ENCODE measurements around the gene SEL1L3. TPM values are rescaled to one million over a fixed set of nuclear protein-coding genes. Genes with fewer than 3 reads are reported as not detected.

Gene SEL1L3
- polyA plus RNA-seq, 2 donors: 0.71 to 2.3 TPM

GRCh38 chr4:25769251-25769650 lies 93.5 kb downstream of the SEL1L3 start:
- Histone ChIP-seq H3K9me3 (ENCODE audit: control insufficient read depth in 2 of 2, insufficient read depth in 1 of 2, low read depth in 1 of 2, low read length in 1 of 2) (no peaks in the 10 kb centered on the region), H3K4me3 (ENCODE audit: low read depth in 1 of 2, low read length in 2 of 2) (no peak overlapping the region), H3K36me3 (ENCODE audit: control insufficient read depth in 2 of 2, insufficient read depth in 2 of 2, low read length in 1 of 2) (no peaks in the 10 kb centered on the region), H3K4me1 (ENCODE audit: control insufficient read depth in 2 of 2, insufficient read depth in 2 of 2, low read length in 1 of 2) (no peaks in the 10 kb centered on the region), H3K27me3 (ENCODE audit: control insufficient read depth in 1 of 2, insufficient read depth in 2 of 2, low read length in 2 of 2) (no peaks in the 10 kb centered on the region), H3K27ac (ENCODE audit: low read depth in 2 of 2, low read length in 1 of 2) (no peak overlapping the region)
- WGBS, 2 donors: 53 to 60% methylated on average over 4 of the region's 4 CpGs

GRCh38 chr4:25767877-25768725 lies 94.7 kb downstream of the SEL1L3 start:
- WGBS, 2 donors: 50 to 54% methylated on average over 8 of the region's 8 CpGs
- H3K9me3 ChIP-seq (ENCODE audit: control insufficient read depth in 2 of 2, insufficient read depth in 1 of 2, low read depth in 1 of 2, low read length in 1 of 2): no peaks in the 10 kb centered on the region

DNA sequence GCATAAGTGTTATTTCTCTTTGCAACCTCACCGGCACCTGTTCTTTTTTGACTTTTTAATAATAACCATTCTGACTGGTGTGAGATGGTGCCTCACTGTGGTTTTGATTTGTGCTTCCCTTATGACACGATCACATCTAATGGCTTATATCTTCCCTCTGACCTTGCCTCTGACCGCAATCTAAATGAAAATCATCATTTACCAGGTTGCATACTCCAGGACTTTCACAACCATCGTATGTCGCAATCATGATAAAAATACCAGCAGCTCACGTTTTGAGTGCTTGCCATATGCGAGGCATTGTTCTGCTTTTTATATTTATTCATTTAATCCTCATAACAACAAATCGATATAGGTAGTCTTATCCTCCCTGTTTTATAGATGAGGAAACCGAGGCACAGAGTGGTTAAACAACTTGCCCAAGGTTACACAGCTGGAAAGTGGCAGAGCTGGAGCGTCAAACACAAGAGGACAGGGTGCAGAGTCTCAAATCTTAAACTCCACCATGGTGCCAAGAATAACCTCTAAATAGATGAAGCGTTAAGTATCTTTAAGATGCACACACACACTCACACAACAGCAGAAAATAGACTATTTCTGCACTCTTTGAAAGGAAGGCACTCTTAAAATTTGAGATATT lies 102.2 kb downstream of the SEL1L3 start:
- Histone ChIP-seq H3K27ac (ENCODE audit: low read depth in 2 of 2, low read length in 1 of 2) (no peak overlapping the region), H3K9me3 (ENCODE audit: control insufficient read depth in 2 of 2, insufficient read depth in 1 of 2, low read depth in 1 of 2, low read length in 1 of 2) (no peaks in the 10 kb centered on the region), H3K27me3 (ENCODE audit: control insufficient read depth in 1 of 2, insufficient read depth in 2 of 2, low read length in 2 of 2) (no peaks in the 10 kb centered on the region), H3K4me3 (ENCODE audit: low read depth in 1 of 2, low read length in 2 of 2) (no peak overlapping the region), H3K4me1 (ENCODE audit: control insufficient read depth in 2 of 2, insufficient read depth in 2 of 2, low read length in 1 of 2) (no peaks in the 10 kb centered on the region), H3K36me3 (ENCODE audit: control insufficient read depth in 2 of 2, insufficient read depth in 2 of 2, low read length in 1 of 2) (peaks cover 0 to 3% of the 10 kb centered on the region in 2 donors)
- 86 to 90% methylated on average over 11 of the region's 11 CpGs for WGBS, 2 donors

More at GRCh38 chr4:25767877-25768725, 94.7 kb downstream of the SEL1L3 start:
- Histone ChIP-seq H3K36me3 (ENCODE audit: control insufficient read depth in 2 of 2, insufficient read depth in 2 of 2, low read length in 1 of 2) (no peaks in the 10 kb centered on the region), H3K4me3 (ENCODE audit: low read depth in 1 of 2, low read length in 2 of 2) (no peak overlapping the region), H3K27ac (ENCODE audit: low read depth in 2 of 2, low read length in 1 of 2) (no peak overlapping the region), H3K27me3 (ENCODE audit: control insufficient read depth in 1 of 2, insufficient read depth in 2 of 2, low read length in 2 of 2) (no peaks in the 10 kb centered on the region), H3K4me1 (ENCODE audit: control insufficient read depth in 2 of 2, insufficient read depth in 2 of 2, low read length in 1 of 2) (no peaks in the 10 kb centered on the region)

DNA sequence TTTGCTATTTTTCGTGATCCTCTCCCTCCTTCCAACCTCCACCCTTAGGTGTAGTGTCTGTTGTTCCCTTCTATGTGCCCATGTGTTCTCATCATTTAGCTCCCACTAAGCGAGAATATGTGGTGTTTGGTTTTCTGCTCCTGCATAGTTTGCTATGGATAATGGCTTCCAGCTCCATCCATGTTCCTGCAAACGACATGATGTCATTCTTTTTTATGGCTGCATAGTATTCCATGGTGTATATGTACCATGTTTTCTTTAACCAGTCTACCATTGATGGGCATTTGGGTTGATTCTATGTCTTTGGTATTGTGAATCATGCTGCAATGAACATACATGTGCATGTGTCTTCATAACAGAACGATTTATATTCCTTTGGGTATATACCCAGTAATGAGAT lies 102.7 kb downstream of the SEL1L3 start:
- H3K27ac ChIP-seq (ENCODE audit: low read depth in 2 of 2, low read length in 1 of 2): no peak overlapping the region
- H3K27me3 ChIP-seq (ENCODE audit: control insufficient read depth in 1 of 2, insufficient read depth in 2 of 2, low read length in 2 of 2): no peaks in the 10 kb centered on the region

GRCh38 chr4:25759101-25759500 lies 103.7 kb downstream of the SEL1L3 start:
- H3K9me3 ChIP-seq (ENCODE audit: control insufficient read depth in 2 of 2, insufficient read depth in 1 of 2, low read depth in 1 of 2, low read length in 1 of 2): no peaks in the 10 kb centered on the region
- no peaks in the 10 kb centered on the region for H3K4me1 ChIP-seq (ENCODE audit: control insufficient read depth in 2 of 2, insufficient read depth in 2 of 2, low read length in 1 of 2)
- no peaks in the 10 kb centered on the region for H3K27me3 ChIP-seq (ENCODE audit: control insufficient read depth in 1 of 2, insufficient read depth in 2 of 2, low read length in 2 of 2)
- H3K4me3 ChIP-seq (ENCODE audit: low read depth in 1 of 2, low read length in 2 of 2): no peak overlapping the region
- no peak overlapping the region for H3K27ac ChIP-seq (ENCODE audit: low read depth in 2 of 2, low read length in 1 of 2)
- H3K36me3 ChIP-seq (ENCODE audit: control insufficient read depth in 2 of 2, insufficient read depth in 2 of 2, low read length in 1 of 2): peaks cover 0 to 3% of the 10 kb centered on the region in 2 donors
- 85 to 89% methylated on average over 8 of the region's 8 CpGs for WGBS, 2 donors

More for the DNA sequence above, 102.7 kb downstream of the SEL1L3 start:
- WGBS, 2 donors: 96 to 99% methylated on average over 4 of the region's 4 CpGs
- no peaks in the 10 kb centered on the region for H3K4me1 ChIP-seq (ENCODE audit: control insufficient read depth in 2 of 2, insufficient read depth in 2 of 2, low read length in 1 of 2)
- H3K4me3 ChIP-seq (ENCODE audit: low read depth in 1 of 2, low read length in 2 of 2): no peak overlapping the region
- peaks cover 0 to 3% of the 10 kb centered on the region in 2 donors for H3K36me3 ChIP-seq (ENCODE audit: control insufficient read depth in 2 of 2, insufficient read depth in 2 of 2, low read length in 1 of 2)
- no peaks in the 10 kb centered on the region for H3K9me3 ChIP-seq (ENCODE audit: control insufficient read depth in 2 of 2, insufficient read depth in 1 of 2, low read depth in 1 of 2, low read length in 1 of 2)

DNA sequence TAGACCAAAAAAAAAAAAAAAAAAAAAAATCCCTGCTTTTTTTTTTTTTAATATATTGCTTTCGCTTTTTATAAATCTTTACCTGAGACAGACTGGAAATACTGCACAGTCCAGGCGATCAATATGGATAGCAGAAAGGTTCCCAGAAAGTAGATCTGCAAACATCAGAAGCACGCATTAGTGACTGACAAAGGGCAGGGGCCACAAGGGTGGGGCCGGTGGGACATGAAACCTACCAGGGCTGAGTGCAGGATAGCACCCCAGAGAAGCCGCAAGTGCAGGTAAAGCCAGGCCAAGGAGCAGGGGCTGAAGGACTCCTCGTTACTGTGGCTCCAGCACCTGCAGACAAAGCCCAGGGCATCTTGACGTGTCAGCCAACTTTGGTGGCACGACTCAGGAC lies 105.3 kb downstream of the SEL1L3 start:
- peaks cover 0 to 3% of the 10 kb centered on the region in 2 donors for H3K36me3 ChIP-seq (ENCODE audit: control insufficient read depth in 2 of 2, insufficient read depth in 2 of 2, low read length in 1 of 2)

DNA sequence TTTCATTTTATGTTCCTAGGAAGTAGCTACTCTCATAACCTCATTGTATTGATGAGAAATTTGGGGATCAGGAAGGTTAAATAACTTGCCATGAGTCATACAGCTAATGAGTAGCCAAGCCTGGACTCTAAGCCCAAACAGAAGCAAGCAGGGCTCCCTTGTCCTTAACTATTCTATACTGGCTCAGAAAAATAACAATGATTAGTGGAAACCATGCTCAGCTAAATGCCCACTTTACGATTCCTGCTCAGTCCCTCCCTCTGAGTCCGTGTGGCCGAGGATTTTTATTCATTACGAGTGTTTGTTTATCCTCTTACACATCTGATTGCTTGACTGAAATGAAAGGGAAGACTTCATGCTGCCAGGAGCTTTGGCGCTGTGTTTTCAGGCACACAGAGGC lies 106.3 kb downstream of the SEL1L3 start:
- 78 to 80% methylated on average over 5 of the region's 5 CpGs for WGBS, 2 donors
- H3K4me3 ChIP-seq (ENCODE audit: low read depth in 1 of 2, low read length in 2 of 2): no peak overlapping the region
- no peaks in the 10 kb centered on the region for H3K4me1 ChIP-seq (ENCODE audit: control insufficient read depth in 2 of 2, insufficient read depth in 2 of 2, low read length in 1 of 2)
- H3K9me3 ChIP-seq (ENCODE audit: control insufficient read depth in 2 of 2, insufficient read depth in 1 of 2, low read depth in 1 of 2, low read length in 1 of 2): no peaks in the 10 kb centered on the region
- no peak overlapping the region for H3K27ac ChIP-seq (ENCODE audit: low read depth in 2 of 2, low read length in 1 of 2)
- H3K27me3 ChIP-seq (ENCODE audit: control insufficient read depth in 1 of 2, insufficient read depth in 2 of 2, low read length in 2 of 2): no peaks in the 10 kb centered on the region
- H3K36me3 ChIP-seq (ENCODE audit: control insufficient read depth in 2 of 2, insufficient read depth in 2 of 2, low read length in 1 of 2): peaks cover 0 to 3% of the 10 kb centered on the region in 2 donors

More for the DNA sequence above, 105.3 kb downstream of the SEL1L3 start:
- WGBS, 2 donors: 92 to 94% methylated on average over 8 of the region's 8 CpGs
- Histone ChIP-seq H3K27me3 (ENCODE audit: control insufficient read depth in 1 of 2, insufficient read depth in 2 of 2, low read length in 2 of 2) (no peaks in the 10 kb centered on the region), H3K4me1 (ENCODE audit: control insufficient read depth in 2 of 2, insufficient read depth in 2 of 2, low read length in 1 of 2) (no peaks in the 10 kb centered on the region), H3K4me3 (ENCODE audit: low read depth in 1 of 2, low read length in 2 of 2) (no peak overlapping the region), H3K9me3 (ENCODE audit: control insufficient read depth in 2 of 2, insufficient read depth in 1 of 2, low read depth in 1 of 2, low read length in 1 of 2) (no peaks in the 10 kb centered on the region), H3K27ac (ENCODE audit: low read depth in 2 of 2, low read length in 1 of 2) (no peak overlapping the region)

GRCh38 chr4:25755911-25756310 lies 106.9 kb downstream of the SEL1L3 start:
- H3K27me3 ChIP-seq (ENCODE audit: control insufficient read depth in 1 of 2, insufficient read depth in 2 of 2, low read length in 2 of 2): no peaks in the 10 kb centered on the region
- H3K4me1 ChIP-seq (ENCODE audit: control insufficient read depth in 2 of 2, insufficient read depth in 2 of 2, low read length in 1 of 2): no peaks in the 10 kb centered on the region
- 95% methylated on average over 9 of the region's 9 CpGs for WGBS, 2 donors
- H3K36me3 ChIP-seq (ENCODE audit: control insufficient read depth in 2 of 2, insufficient read depth in 2 of 2, low read length in 1 of 2): peaks cover 0 to 3% of the 10 kb centered on the region in 2 donors
- H3K27ac ChIP-seq (ENCODE audit: low read depth in 2 of 2, low read length in 1 of 2): no peak overlapping the region
- H3K9me3 ChIP-seq (ENCODE audit: control insufficient read depth in 2 of 2, insufficient read depth in 1 of 2, low read depth in 1 of 2, low read length in 1 of 2): no peaks in the 10 kb centered on the region
- H3K4me3 ChIP-seq (ENCODE audit: low read depth in 1 of 2, low read length in 2 of 2): no peak overlapping the region

DNA sequence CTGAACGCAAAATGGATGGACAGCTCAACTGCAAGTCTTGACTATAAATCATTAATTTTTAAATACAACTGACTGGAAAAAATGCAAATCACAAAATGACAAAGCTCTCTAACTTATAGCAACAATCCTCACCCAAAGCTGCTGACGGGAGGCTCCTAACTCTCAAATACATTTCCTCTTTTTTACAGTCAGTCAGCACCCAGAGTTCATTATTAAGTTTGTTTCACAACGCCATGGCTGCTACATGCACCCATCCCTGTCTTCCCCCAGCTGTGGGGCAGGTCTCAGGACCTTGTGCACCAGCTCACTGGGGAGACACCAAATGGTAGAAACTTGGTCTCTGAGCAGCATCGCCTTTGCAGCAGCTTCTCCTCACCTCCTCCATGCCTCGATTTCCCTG lies 109.5 kb downstream of the SEL1L3 start:
- peaks cover 0 to 3% of the 10 kb centered on the region in 2 donors for H3K36me3 ChIP-seq (ENCODE audit: control insufficient read depth in 2 of 2, insufficient read depth in 2 of 2, low read length in 1 of 2)

More for the DNA sequence above, 109.5 kb downstream of the SEL1L3 start:
- no peaks in the 10 kb centered on the region for H3K4me1 ChIP-seq (ENCODE audit: control insufficient read depth in 2 of 2, insufficient read depth in 2 of 2, low read length in 1 of 2)
- 93 to 95% methylated on average over 5 of the region's 5 CpGs for WGBS, 2 donors
- H3K27ac ChIP-seq (ENCODE audit: low read depth in 2 of 2, low read length in 1 of 2): no peak overlapping the region
- H3K27me3 ChIP-seq (ENCODE audit: control insufficient read depth in 1 of 2, insufficient read depth in 2 of 2, low read length in 2 of 2): no peaks in the 10 kb centered on the region
- H3K9me3 ChIP-seq (ENCODE audit: control insufficient read depth in 2 of 2, insufficient read depth in 1 of 2, low read depth in 1 of 2, low read length in 1 of 2): no peaks in the 10 kb centered on the region
- no peak overlapping the region for H3K4me3 ChIP-seq (ENCODE audit: low read depth in 1 of 2, low read length in 2 of 2)

All from esophagus (tissue), 2 donors.